ENCODE data around the gene PBX1.

- TF ChIP-seq CTCF (optimal IDR thresholded peaks at IDR 0.05 in 1 of 3, IDR thresholded peaks at IDR 0.05 in 1 of 3, conservative IDR thresholded peaks at IDR 0.05 in 1 of 3; ENCODE audit: extremely low read depth in 1 of 3, insufficient read depth in 2 of 3, low read length in 3 of 3) (no peak), EZH2 (IDR thresholded peaks at IDR 0.05; ENCODE audit: low read length) (no peak)
These were observed 317.6 kb downstream of the PBX1 start for GRCh38 chr1:164876398-164877116.
